GM12891 (cell line): ENCODE results near the gene DCLK2.

Experiments used
- PAX5 ChIP-seq: IDR thresholded peaks from 2 replicates; pipeline ENCODE4 v1.6.1; 2011; ENCODE audit warnings: low read length, moderate library complexity, mild to moderate bottlenecking; ENCODE audit not compliant: insufficient read depth, severe bottlenecking
- POLR2A ChIP-seq: IDR thresholded peaks from 2 replicates; pipeline ENCODE4 v1.6.1; 2011; ENCODE audit warnings: low read depth, low read length, control low read depth
- POLR2AphosphoS5 ChIP-seq: IDR thresholded peaks from 2 replicates; pipeline ENCODE4 v1.6.1; 2011; ENCODE audit warnings: low read depth, low read length, control low read depth
- POU2F2 ChIP-seq: IDR thresholded peaks from 2 replicates; pipeline ENCODE4 v1.6.1; 2011; ENCODE audit warnings: low read depth, mild to moderate bottlenecking, control low read depth, low read length, moderate library complexity
- SPI1 ChIP-seq: IDR thresholded peaks from 2 replicates; pipeline ENCODE4 v1.6.1; 2011; ENCODE audit warnings: low read depth, low read length, control low read depth
- TAF1 ChIP-seq: IDR thresholded peaks from 2 replicates; pipeline ENCODE4 v1.6.1; 2011; ENCODE audit warnings: low read depth, low read length, control low read depth

- no peak for TF ChIP-seq POLR2A
- TF ChIP-seq POU2F2: no peak
- no peak for TF ChIP-seq PAX5
- TF ChIP-seq POLR2AphosphoS5: no peak
- TF ChIP-seq TAF1: no peak
- TF ChIP-seq SPI1: no peak
Measured at GRCh38 chr4:150141756-150142155, 63.5 kb downstream of the DCLK2 start.
